Ovary (tissue), 3 donors: ENCODE data around the gene SAG.

Experiments used
- EP300 ChIP-seq: sonication (generic); formaldehyde crosslinking; IDR thresholded peaks from one replicate; pipeline ENCODE4 v1.6.1; 2017; ENCODE audit warnings: antibody characterized with exemption
- POLR2A ChIP-seq: fragments of 450-650 bp; IDR thresholded peaks from one replicate; pipeline ENCODE4 v1.6.1; 2017; ENCODE audit warnings: antibody characterized with exemption, mild to moderate bottlenecking, moderate library complexity
- TF ChIP-seq, protein P1 (sequence below), 3 donors: fragments of 450-650 bp in 2 of 3; fragments of 200-600 bp in 1 of 3; IDR thresholded peaks; one replicate each; pipeline versions ENCODE4 v1.5.1 to v1.8.0; 2016 to 2022; ENCODE audit warnings: antibody characterized with exemption in 3 of 3, mild to moderate bottlenecking in 1 of 3
- donor health status: DM: no; HTN: no; CAD: no.

DNA sequence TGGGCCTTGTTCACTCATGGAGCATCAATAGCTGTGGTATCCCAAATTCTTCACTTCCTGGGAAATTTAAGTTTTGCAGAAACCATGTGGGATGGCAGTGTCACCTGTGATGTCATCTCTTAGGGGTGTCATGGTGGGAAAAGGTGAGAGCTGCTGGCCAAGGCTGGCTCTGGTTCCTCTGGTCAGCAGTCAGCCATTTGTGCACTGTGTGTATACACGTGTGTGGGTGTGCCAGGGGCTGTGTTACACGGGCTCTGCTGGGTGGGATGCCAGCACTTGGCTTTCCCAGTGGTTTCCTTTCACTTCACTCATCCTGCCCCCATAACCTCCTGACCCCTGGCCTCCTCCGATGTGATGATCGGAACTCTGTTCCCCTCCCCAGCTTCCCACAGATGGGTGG is 21.3 kb downstream of the SAG start:
- TF ChIP-seq, protein P1, sequence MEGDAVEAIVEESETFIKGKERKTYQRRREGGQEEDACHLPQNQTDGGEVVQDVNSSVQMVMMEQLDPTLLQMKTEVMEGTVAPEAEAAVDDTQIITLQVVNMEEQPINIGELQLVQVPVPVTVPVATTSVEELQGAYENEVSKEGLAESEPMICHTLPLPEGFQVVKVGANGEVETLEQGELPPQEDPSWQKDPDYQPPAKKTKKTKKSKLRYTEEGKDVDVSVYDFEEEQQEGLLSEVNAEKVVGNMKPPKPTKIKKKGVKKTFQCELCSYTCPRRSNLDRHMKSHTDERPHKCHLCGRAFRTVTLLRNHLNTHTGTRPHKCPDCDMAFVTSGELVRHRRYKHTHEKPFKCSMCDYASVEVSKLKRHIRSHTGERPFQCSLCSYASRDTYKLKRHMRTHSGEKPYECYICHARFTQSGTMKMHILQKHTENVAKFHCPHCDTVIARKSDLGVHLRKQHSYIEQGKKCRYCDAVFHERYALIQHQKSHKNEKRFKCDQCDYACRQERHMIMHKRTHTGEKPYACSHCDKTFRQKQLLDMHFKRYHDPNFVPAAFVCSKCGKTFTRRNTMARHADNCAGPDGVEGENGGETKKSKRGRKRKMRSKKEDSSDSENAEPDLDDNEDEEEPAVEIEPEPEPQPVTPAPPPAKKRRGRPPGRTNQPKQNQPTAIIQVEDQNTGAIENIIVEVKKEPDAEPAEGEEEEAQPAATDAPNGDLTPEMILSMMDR (IDR thresholded peaks at IDR 0.05), result no peak
- TF ChIP-seq POLR2A, result no peak
- no peak for TF ChIP-seq EP300
